Measurements from ENCODE around the gene FICD.

DNA sequence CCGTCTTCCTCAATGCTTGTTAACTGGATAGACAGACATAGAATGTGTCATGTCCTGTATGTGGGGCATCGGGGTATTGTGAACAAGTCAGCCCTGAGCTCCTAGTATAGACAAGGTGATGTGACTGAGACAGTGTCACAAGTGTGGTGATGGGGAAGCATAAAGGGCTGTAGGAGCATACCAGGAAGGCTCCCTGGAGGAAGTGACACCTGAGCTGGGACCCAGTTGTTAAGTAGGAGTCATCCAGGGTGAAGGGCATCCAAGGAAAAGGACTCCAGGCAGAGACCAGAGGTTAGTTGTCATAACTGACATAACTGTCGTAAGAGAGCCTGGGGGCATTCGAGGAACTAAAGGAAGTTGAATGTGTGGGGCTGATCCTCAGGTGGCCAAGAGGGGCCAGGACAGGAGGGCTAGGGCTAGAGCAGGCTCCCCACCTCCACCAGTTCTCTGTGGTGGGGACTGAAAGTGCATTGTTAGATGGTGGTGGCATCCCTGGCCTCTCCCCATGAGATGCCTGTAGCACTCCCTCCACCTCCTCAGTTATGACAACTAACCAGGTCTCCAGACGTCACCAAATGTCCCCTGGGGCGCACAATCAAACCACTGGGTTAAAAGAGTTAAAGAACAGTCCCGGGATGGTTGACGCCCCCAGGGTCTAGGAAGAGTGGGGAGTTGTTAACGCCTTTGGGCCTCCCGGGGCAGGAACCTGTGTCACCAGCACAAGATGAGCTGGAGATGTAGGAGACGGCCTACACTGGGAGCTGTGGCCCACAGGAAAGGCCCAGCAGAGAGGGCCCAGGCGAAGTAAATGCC lies 2.4 kb downstream of the FICD start:
- TF ChIP-seq SP1 (IDR thresholded peaks at IDR 0.05) (no peak), TARDBP (IDR thresholded peaks at IDR 0.05) (no peak), FOXK2 (IDR thresholded peaks at IDR 0.05) (no peak), CTBP1 (IDR thresholded peaks at IDR 0.05; ENCODE audit: borderline replicate concordance) (no peak), HDGF (IDR thresholded peaks at IDR 0.05; ENCODE audit: borderline replicate concordance) (no peak), ELF4 (IDR thresholded peaks at IDR 0.05) (no peak)
